K562 (cell line): Measurements from ENCODE around the gene HSD11B2. TPM values are rescaled to one million over a fixed set of nuclear protein-coding genes. Genes with fewer than 3 reads are reported as not detected.

ENCODE experiments used
- ASH1L ChIP-seq: fragments of 450-650 bp; IDR thresholded peaks from 2 replicates; pipeline ENCODE4 v1.6.1; 2018; ENCODE audit warnings: borderline replicate concordance, mild to moderate bottlenecking, low read depth; ENCODE audit not compliant: partially characterized antibody
- BHLHE40 ChIP-seq: IDR thresholded peaks from 2 replicates; pipeline ENCODE4 v1.6.1; 2011; ENCODE audit warnings: low read length, improper control_type of control experiment
- FOXJ2 ChIP-seq: fragments of 200-800 bp; sonication (Bioruptor generic); IDR thresholded peaks from 2 replicates; pipeline ENCODE4 v1.6.1; 2016; ENCODE audit warnings: missing genetic modification characterization, missing compliant biosample characterization
- HNRNPK ChIP-seq: fragments of 200-400 bp; formaldehyde crosslinking; IDR thresholded peaks from one replicate; pipeline ENCODE4 v1.6.1; 2018; ENCODE audit warnings: mild to moderate bottlenecking, low read depth, low read length; ENCODE audit not compliant: poor library complexity, severe bottlenecking
- MAZ ChIP-seq, 2 experiments: fragments of 450-650 bp in 1 of 2; sonication (generic) in 1 of 2; formaldehyde crosslinking; IDR thresholded peaks in 1 of 2; conservative IDR thresholded peaks in 1 of 2; 2 replicates each; pipeline versions ENCODE4 v1.4.0 to v1.5.0; 2020; ENCODE audit warnings: mild to moderate bottlenecking in 1 of 2, missing genetic modification reagents in 1 of 2
- NELFE ChIP-seq: IDR thresholded peaks from 2 replicates; pipeline ENCODE4 v1.6.1; 2011; ENCODE audit warnings: mild to moderate bottlenecking; ENCODE audit not compliant: insufficient read depth, insufficient read length
- PHB2 ChIP-seq: fragments of 450-650 bp; IDR thresholded peaks from 2 replicates; pipeline ENCODE4 v1.6.1; 2017; ENCODE audit warnings: low read depth
- RBM39 ChIP-seq: fragments of 200-400 bp; formaldehyde crosslinking; optimal IDR thresholded peaks from 2 replicates; pipeline ENCODE3; 2018; ENCODE audit warnings: low read depth, low read length
- RCOR1 ChIP-seq, 2 experiments: IDR thresholded peaks; 2 replicates each; pipeline ENCODE4 v1.6.1; 2012; ENCODE audit warnings: low read depth in 2 of 2, low read length in 2 of 2, borderline replicate concordance in 1 of 2, improper control_type of control experiment in 1 of 2
- SAP30 ChIP-seq: fragments of 200-600 bp; sonication (generic); IDR thresholded peaks from 2 replicates; pipeline ENCODE4 v1.6.1; 2012; ENCODE audit warnings: borderline replicate concordance, low read depth, mild to moderate bottlenecking, moderate library complexity, low read length, control low read depth, inconsistent platforms; ENCODE audit not compliant: insufficient read depth, poor library complexity, severe bottlenecking
- TEAD1 ChIP-seq, 2 experiments: fragments of 450-650 bp in 1 of 2; sonication (generic) in 1 of 2; formaldehyde crosslinking; IDR thresholded peaks; 2 replicates each; pipeline versions ENCODE4 v1.4.0 to v1.8.0; 2020 to 2022; ENCODE audit warnings: mild to moderate bottlenecking in 2 of 2, missing genetic modification reagents in 1 of 2
- TEAD2 ChIP-seq: fragments of 450-650 bp; IDR thresholded peaks from 2 replicates; pipeline ENCODE4 v1.6.1; 2016; ENCODE audit warnings: missing genetic modification characterization, control low read depth, missing compliant biosample characterization
- YBX1 ChIP-seq: fragments of 450-650 bp; IDR thresholded peaks from 2 replicates; pipeline ENCODE4 v1.7.1; 2016; ENCODE audit warnings: mild to moderate bottlenecking
- ZNF253 ChIP-seq: fragments of 250-450 bp; sonication (Bioruptor Pico); conservative IDR thresholded peaks from 2 replicates; pipeline ENCODE4 v1.6.1; 2021; ENCODE audit warnings: mild to moderate bottlenecking
- polyA plus RNA-seq, 8 experiments: library from polyadenylated mRNA; depleted of rRNA in 4 of 8; stranded (reverse) in 5 of 8; unstranded in 3 of 8; fragments of >200 nt; fragmentation: Nextera tagmentation in 2 of 8; fragmentation: Illumina TruSeq in 1 of 8; extraction: Ambion mirVana in 2 of 8; extraction: Trizol in 1 of 8; gene quantifications; 2 replicates each; pipeline versions ENCODE4 v1.2.1 to v1.2.3, GENCODE V29; 2011 to 2014; ENCODE audit warnings: inconsistent platforms in 1 of 8, missing spikeins in 1 of 8
- total RNA-seq, 7 experiments: library from RNA; depleted of rRNA in 6 of 7; stranded (reverse); fragments of >200 nt in 6 of 7; fragmentation: Illumina TruSeq in 2 of 7; extraction: Trizol in 2 of 7; gene quantifications; 2 replicates each; pipeline versions ENCODE4 v1.2.1 to v1.2.3, GENCODE V29; 2011 to 2021; ENCODE audit warnings: low replicate concordance in 1 of 7
- TF ChIP-seq, protein P1 (sequence below), 2 experiments: IDR thresholded peaks in 1 of 2; conservative IDR thresholded peaks in 1 of 2; 2 replicates each; pipeline ENCODE4 v1.6.1; 2016; ENCODE audit warnings: low read depth in 2 of 2, mild to moderate bottlenecking in 1 of 2, missing compliant biosample characterization in 1 of 2, missing genetic modification characterization in 1 of 2, moderate library complexity in 1 of 2
- TF ChIP-seq, protein P2 (sequence below), 2 experiments: fragments of 450-650 bp in 1 of 2; sonication (generic) in 1 of 2; formaldehyde crosslinking in 1 of 2; IDR thresholded peaks in 1 of 2; conservative IDR thresholded peaks in 1 of 2; 2 replicates each; pipeline versions ENCODE4 v1.6.1 to v1.8.1; 2016 to 2023; ENCODE audit warnings: mild to moderate bottlenecking in 2 of 2, moderate library complexity in 2 of 2, inconsistent platforms in 1 of 2, missing genetic modification reagents in 1 of 2
- TF ChIP-seq, protein P3 (sequence below): fragments of 200-800 bp; sonication (Bioruptor generic); IDR thresholded peaks from 2 replicates; pipeline ENCODE4 v1.6.1; 2017; ENCODE audit warnings: missing genetic modification characterization, missing compliant biosample characterization
- TF ChIP-seq, protein P4 (sequence below): sonication (generic); formaldehyde crosslinking; IDR thresholded peaks from 2 replicates; pipeline ENCODE4 v1.8.0; 2023; ENCODE audit warnings: mild to moderate bottlenecking, missing genetic modification reagents

HSD11B2 gene
- total and polyA plus RNA-seq, 9 of the 15 experiments (the other 6 are each of a cell fraction or from before 2014, with no cell fraction given): 0.08 to 2.0 (median 0.79) TPM

DNA sequence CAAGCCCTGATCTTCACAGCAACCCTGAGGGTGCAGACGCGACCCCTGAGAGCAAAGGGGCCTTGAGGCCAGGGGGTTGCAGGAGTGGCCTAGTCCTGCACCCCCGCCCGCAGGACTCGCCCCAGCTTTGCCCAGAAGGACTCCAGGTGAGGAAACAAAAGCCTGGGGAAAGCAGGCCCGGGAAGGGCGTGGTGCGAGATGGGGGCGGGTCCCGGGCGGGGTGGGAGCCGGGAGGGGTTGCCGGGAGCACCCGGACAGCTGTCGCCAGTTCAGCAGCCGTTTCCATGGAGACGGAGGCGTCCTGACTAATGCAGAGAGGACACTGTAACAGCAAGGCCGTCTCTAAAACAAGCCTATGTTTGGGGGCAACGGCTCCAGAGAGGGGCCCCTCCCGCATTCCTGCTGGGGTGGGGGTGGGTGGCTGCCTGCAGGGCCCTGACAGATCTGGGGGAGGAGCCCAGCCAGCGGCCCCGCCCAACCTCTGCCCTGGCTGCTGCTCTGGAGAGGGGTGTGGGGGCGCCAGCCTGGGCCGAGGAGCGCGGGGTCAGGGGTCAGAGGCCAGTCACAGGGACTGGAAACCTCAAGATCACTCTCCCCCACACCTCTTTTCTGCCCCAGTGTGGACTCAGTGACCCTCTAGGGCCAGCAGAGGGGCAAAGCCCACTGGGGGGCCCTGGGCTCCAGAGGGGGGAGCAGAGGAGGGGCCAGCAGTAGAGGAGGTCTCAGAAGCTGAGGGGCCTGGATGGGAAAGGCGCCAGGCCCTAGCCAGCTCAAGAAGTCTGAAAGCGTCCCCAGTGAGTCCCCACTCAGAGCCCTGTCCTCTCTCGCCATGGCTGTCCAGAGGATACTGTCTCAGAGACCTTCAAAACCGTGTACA, 34.5 kb upstream of the HSD11B2 start (continued):
- TF ChIP-seq, protein P1, sequence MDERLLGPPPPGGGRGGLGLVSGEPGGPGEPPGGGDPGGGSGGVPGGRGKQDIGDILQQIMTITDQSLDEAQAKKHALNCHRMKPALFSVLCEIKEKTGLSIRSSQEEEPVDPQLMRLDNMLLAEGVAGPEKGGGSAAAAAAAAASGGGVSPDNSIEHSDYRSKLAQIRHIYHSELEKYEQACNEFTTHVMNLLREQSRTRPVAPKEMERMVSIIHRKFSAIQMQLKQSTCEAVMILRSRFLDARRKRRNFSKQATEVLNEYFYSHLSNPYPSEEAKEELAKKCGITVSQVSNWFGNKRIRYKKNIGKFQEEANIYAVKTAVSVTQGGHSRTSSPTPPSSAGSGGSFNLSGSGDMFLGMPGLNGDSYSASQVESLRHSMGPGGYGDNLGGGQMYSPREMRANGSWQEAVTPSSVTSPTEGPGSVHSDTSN (CRISPR knock-in tag; IDR thresholded peaks at IDR 0.05; ENCODE audit: low read depth): no peak
- TF ChIP-seq, protein P1 (tag; conservative IDR thresholded peaks at IDR 0.05; ENCODE audit: low read depth): no peak
- TF ChIP-seq ASH1L (no peak), TEAD1 (CRISPR knock-in tag; IDR thresholded peaks at IDR 0.05) (0 out of 4 replicates have a peak, but pooled peaks of 1 of the 2 experiments have one; percentile 11), HNRNPK (no peak), NELFE (no peak), PHB2 (no peak), BHLHE40 (0 out of 2 replicates have a peak, but pooled peaks have one; percentile 20), SAP30 (peak; percentile 82), RBM39 (no peak), MAZ (CRISPR knock-in tag; conservative IDR thresholded peaks at IDR 0.05 in 1 of 2, IDR thresholded peaks at IDR 0.05 in 1 of 2) (peak; percentile 41 to 59; a peak in 3 of 4 replicates), TEAD2 (tag) (no peak), ZNF253 (CRISPR knock-in tag) (no peak), FOXJ2 (tag) (peak; percentile 98), RCOR1 (IDR thresholded peaks at IDR 0.05; ENCODE audit: borderline replicate concordance in 1 of 2, low read depth in 2 of 2, low read length in 2 of 2) (0 out of 4 replicates have a peak, but pooled peaks of 1 of the 2 experiments have one; percentile 25), YBX1 (no peak)
- TF ChIP-seq, protein P2, sequence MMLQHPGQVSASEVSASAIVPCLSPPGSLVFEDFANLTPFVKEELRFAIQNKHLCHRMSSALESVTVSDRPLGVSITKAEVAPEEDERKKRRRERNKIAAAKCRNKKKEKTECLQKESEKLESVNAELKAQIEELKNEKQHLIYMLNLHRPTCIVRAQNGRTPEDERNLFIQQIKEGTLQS (IDR thresholded peaks at IDR 0.05): no peak
- TF ChIP-seq, protein P2 (CRISPR knock-in tag; conservative IDR thresholded peaks at IDR 0.05): no peak
- TF ChIP-seq, protein P3, sequence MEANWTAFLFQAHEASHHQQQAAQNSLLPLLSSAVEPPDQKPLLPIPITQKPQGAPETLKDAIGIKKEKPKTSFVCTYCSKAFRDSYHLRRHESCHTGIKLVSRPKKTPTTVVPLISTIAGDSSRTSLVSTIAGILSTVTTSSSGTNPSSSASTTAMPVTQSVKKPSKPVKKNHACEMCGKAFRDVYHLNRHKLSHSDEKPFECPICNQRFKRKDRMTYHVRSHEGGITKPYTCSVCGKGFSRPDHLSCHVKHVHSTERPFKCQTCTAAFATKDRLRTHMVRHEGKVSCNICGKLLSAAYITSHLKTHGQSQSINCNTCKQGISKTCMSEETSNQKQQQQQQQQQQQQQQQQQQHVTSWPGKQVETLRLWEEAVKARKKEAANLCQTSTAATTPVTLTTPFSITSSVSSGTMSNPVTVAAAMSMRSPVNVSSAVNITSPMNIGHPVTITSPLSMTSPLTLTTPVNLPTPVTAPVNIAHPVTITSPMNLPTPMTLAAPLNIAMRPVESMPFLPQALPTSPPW: peak; percentile 77
- TF ChIP-seq, protein P4, sequence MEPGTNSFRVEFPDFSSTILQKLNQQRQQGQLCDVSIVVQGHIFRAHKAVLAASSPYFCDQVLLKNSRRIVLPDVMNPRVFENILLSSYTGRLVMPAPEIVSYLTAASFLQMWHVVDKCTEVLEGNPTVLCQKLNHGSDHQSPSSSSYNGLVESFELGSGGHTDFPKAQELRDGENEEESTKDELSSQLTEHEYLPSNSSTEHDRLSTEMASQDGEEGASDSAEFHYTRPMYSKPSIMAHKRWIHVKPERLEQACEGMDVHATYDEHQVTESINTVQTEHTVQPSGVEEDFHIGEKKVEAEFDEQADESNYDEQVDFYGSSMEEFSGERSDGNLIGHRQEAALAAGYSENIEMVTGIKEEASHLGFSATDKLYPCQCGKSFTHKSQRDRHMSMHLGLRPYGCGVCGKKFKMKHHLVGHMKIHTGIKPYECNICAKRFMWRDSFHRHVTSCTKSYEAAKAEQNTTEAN (CRISPR knock-in tag): no peak
